HepG2 (cell line): ENCODE measurements around the gene WDR82. TPM values are rescaled to one million over a fixed set of nuclear protein-coding genes. Genes with fewer than 3 reads are reported as not detected.

Experiments used
- ATAC-seq: fragments of 200-7000 bp; cut with Tn5 transposase; 3 replicates; pipeline ENCODE4 v1.9.1; 2020; ENCODE audit warnings: mild to moderate bottlenecking, moderate library complexity
- BruUV-seq: library from RNA; stranded (reverse); fragments of 400-500 nt; replicated peaks from 2 replicates; lab custom pipeline; 2021; lab: Mats Ljungman, UMichigan
- CTCF ChIA-PET: fragments of 300-600 bp; formaldehyde crosslinking; extraction: SDS; loops from one replicate; lab custom pipeline; 2021; ENCODE audit warnings: low total read pairs, inconsistent platforms, low intra/inter-chr PET ratio; lab: Yijun Ruan, JAX
- POLR2A ChIA-PET: fragments of 350-600 bp; sonication (Branson Sonifier 250); formaldehyde crosslinking; loops from one replicate; lab custom pipeline; 2020; ENCODE audit warnings: antibody characterized with exemption, inconsistent platforms; lab: Yijun Ruan, JAX
- DNase-seq: peaks from one replicate; pipeline ENCODE4 v3.0.0-alpha.2; 2015; ENCODE audit warnings: low spot score
- FAIRE-seq: peaks from 3 replicates; lab custom pipeline; 2011; peaks lifted over from hg19 to GRCh38; lab: Jason Lieb, UNC
- H2AFZ ChIP-seq: one replicate; pipeline ENCODE4 v1.6.1; 2011; ENCODE audit warnings: low read length, inconsistent platforms
- H3K27ac ChIP-seq: fragments of 300-600 bp; 3 replicates; pipeline ENCODE4 v1.8.0; 2011; ENCODE audit warnings: mixed run types, mild to moderate bottlenecking, mixed read lengths, low read length, inconsistent platforms; ENCODE audit not compliant: insufficient read depth; ENCODE audit errors: extremely low read length
- H3K27me3 ChIP-seq, 2 experiments: fragments of 200-600 bp in 1 of 2; 2 replicates in 1 of 2; 3 replicates in 1 of 2; pipeline versions ENCODE4 v1.6.0 to v1.8.0; 2011; ENCODE audit warnings: low read length in 2 of 2, mild to moderate bottlenecking in 2 of 2, moderate library complexity in 2 of 2, inconsistent platforms in 1 of 2; ENCODE audit not compliant: insufficient read depth in 2 of 2, control insufficient read depth in 1 of 2
- H3K36me3 ChIP-seq, 2 experiments: fragments of 200-600 bp in 1 of 2; replicated peaks in 1 of 2; 2 replicates in 1 of 2; 3 replicates in 1 of 2; pipeline versions ENCODE4 v1.5.1 to v1.8.0; 2011; ENCODE audit warnings: low read length in 2 of 2, inconsistent platforms in 1 of 2; ENCODE audit not compliant: insufficient read depth in 2 of 2, control insufficient read depth in 1 of 2
- H3K4me1 ChIP-seq: 2 replicates; pipeline ENCODE4 v1.5.1; 2012; ENCODE audit warnings: low read length, inconsistent platforms; ENCODE audit not compliant: insufficient read depth
- H3K4me2 ChIP-seq: 2 replicates; pipeline ENCODE4 v1.6.0; 2011; ENCODE audit warnings: low read depth, low read length, inconsistent platforms
- H3K4me3 ChIP-seq, 3 experiments: fragments of 200-600 bp in 1 of 3; sonication (generic), shearing (Covaris generic) in 1 of 3; replicated peaks in 1 of 3; 2 replicates each; pipeline ENCODE4 v1.5.1; 2011 to 2016; ENCODE audit warnings: low read length in 3 of 3, inconsistent platforms in 2 of 3, low read depth in 2 of 3, mild to moderate bottlenecking in 2 of 3, control low read depth in 1 of 3, mixed read lengths in 1 of 3; ENCODE audit not compliant: insufficient read depth in 1 of 3
- H3K79me2 ChIP-seq: one replicate; pipeline ENCODE4 v1.6.1; 2011; ENCODE audit warnings: low read length, inconsistent platforms; ENCODE audit not compliant: insufficient read depth
- H3K9ac ChIP-seq: 2 replicates; pipeline ENCODE4 v1.6.0; 2011; ENCODE audit warnings: mild to moderate bottlenecking, low read depth, low read length, inconsistent platforms; ENCODE audit not compliant: insufficient read depth
- H3K9me3 ChIP-seq: 2 replicates; pipeline ENCODE4 v1.5.1; 2012; ENCODE audit warnings: mild to moderate bottlenecking, low read length
- H4K20me1 ChIP-seq: 2 replicates; pipeline ENCODE4 v1.6.0; 2011; ENCODE audit warnings: inconsistent platforms, mild to moderate bottlenecking, low read length, moderate library complexity; ENCODE audit not compliant: insufficient read depth
- GATAD1 ChIP-seq: IDR thresholded peaks from 2 replicates; pipeline ENCODE4 v1.6.1; 2016; ENCODE audit warnings: missing genetic modification reagents, missing compliant biosample characterization
- HMGXB4 ChIP-seq, 2 experiments: sonication (generic) in 1 of 2; formaldehyde crosslinking in 1 of 2; IDR thresholded peaks; 2 replicates each; pipeline versions ENCODE4 v1.4.0 to v1.6.1; 2018 to 2020; ENCODE audit warnings: missing genetic modification reagents in 2 of 2, borderline replicate concordance in 1 of 2, low read depth in 1 of 2, mild to moderate bottlenecking in 1 of 2, missing biosample characterization in 1 of 2
- ZKSCAN1 ChIP-seq: fragments of 150-350 bp; IDR thresholded peaks from 2 replicates; pipeline ENCODE4 v1.6.1; 2014; ENCODE audit warnings: low read length
- ZMYM2 ChIP-seq: sonication (generic); formaldehyde crosslinking; IDR thresholded peaks from 2 replicates; pipeline ENCODE4 v1.8.0; 2022; ENCODE audit warnings: mild to moderate bottlenecking, missing genetic modification reagents
- ZNF280B ChIP-seq: sonication (generic); formaldehyde crosslinking; IDR thresholded peaks from 2 replicates; pipeline ENCODE4 v1.5.0; 2020; ENCODE audit warnings: missing genetic modification reagents, mild to moderate bottlenecking, borderline replicate concordance
- ZNF549 ChIP-seq: sonication (generic); formaldehyde crosslinking; IDR thresholded peaks from 2 replicates; pipeline ENCODE4 v1.5.0; 2020; ENCODE audit warnings: missing genetic modification reagents
- ZNF660 ChIP-seq: sonication (generic); formaldehyde crosslinking; IDR thresholded peaks from 2 replicates; pipeline ENCODE4 v1.5.1; 2020; ENCODE audit warnings: mild to moderate bottlenecking, low read depth, missing genetic modification reagents, borderline replicate concordance
- WGBS: methylation state at CpG from one replicate; pipeline ENCODE4 v1.1.6; 2017; ENCODE audit warnings: low lambda C conversion rate; 5-methylcytosine and 5-hydroxymethylcytosine counted together
- in situ Hi-C: cut with HindIII; loops from 2 replicates; pipeline ENCODE4 v1.10.0; 2017; ENCODE audit warnings: low pct_unique_long_range_greater_than_20kb; ENCODE audit not compliant: extremely low pct_ligation_motif_present
- intact Hi-C: fragments of 100-400 bp; cut with micrococcal nuclease; formaldehyde crosslinking; loops from one replicate; pipeline ENCODE4 v1.10.0; 2022; ENCODE audit not compliant: unreplicated experiment
- polyA plus RNA-seq, 8 experiments: library from polyadenylated mRNA; depleted of rRNA in 3 of 8; stranded (reverse) in 7 of 8; unstranded in 1 of 8; fragments of >200 nt; fragmentation: Illumina TruSeq in 4 of 8; extraction: Trizol in 4 of 8; gene quantifications; 2 replicates each; pipeline versions ENCODE4 v1.2.1 to v1.2.3, GENCODE V29; 2011 to 2016; ENCODE audit warnings: low read depth in 4 of 8, missing spikeins in 1 of 8, mixed read lengths in 1 of 8; ENCODE audit not compliant: insufficient read depth in 1 of 8
- total RNA-seq, 5 experiments: library from RNA; depleted of rRNA; stranded (reverse); fragments of >200 nt; fragmentation: Illumina TruSeq; extraction: Trizol; gene quantifications; 2 replicates each; pipeline ENCODE4 v1.2.3, GENCODE V29; 2016; ENCODE audit warnings: low read depth in 1 of 5

The WDR82 gene
- total and polyA plus RNA-seq, 2 of the 13 experiments (the other 11 are each of a cell fraction or from before 2014, with no cell fraction given), result 39.1 to 59.5 TPM

GRCh38 chr3:52247409-52248164, 30.9 kb downstream of the WDR82 start:
- no peaks in the 10 kb centered on the region for H3K9me3 ChIP-seq
- intact Hi-C loops (no loop called here), in situ Hi-C loops (no loop called here)
- H3K27ac ChIP-seq, result no peak overlapping the region
- FAIRE-seq (no peak), DNase-seq (no peak), ATAC-seq (peak; percentile 6)
- WGBS, result 90% methylated on average over 7 of the region's 7 CpGs
- H3K79me2 ChIP-seq, result no peaks in the 10 kb centered on the region
- ChIA-PET CTCF (no interaction called here), POLR2A (interaction anchor here (1.0 to 2.9 kb wide), 3 partner anchors 9 to 31 kb away, joined by 3 to 13 read pairs (median 10); partner anchors contain the start of genes TWF2 and WDR82)
- H3K9ac ChIP-seq, result no peak overlapping the region
- H2AFZ ChIP-seq, result no peak overlapping the region
- BruUV-seq, result no TSS peak
- H3K4me2 ChIP-seq, result no peak overlapping the region
- H3K4me3 ChIP-seq, result no peak overlapping the region
- H3K36me3 ChIP-seq, result no peaks in the 10 kb centered on the region; a peak in 1 of 5 replicates
- peaks cover 38% of the 10 kb centered on the region for H3K4me1 ChIP-seq
- H3K27me3 ChIP-seq, result no peaks in the 10 kb centered on the region
- no peak for TF ChIP-seq ZNF280B
- TF ChIP-seq ZNF660, result no peak
- TF ChIP-seq ZNF549, result no peak
- no peak for TF ChIP-seq ZMYM2
- no peaks in the 10 kb centered on the region for H4K20me1 ChIP-seq

- CTCF ChIA-PET, result no interaction called here
- no peak overlapping the region for H3K27ac ChIP-seq
- DNase-seq (no peak), ATAC-seq (peak; percentile 17), FAIRE-seq (no peak)
- no peaks in the 10 kb centered on the region for H4K20me1 ChIP-seq
- H3K79me2 ChIP-seq, result no peaks in the 10 kb centered on the region
- TF ChIP-seq GATAD1 (CRISPR knock-in tag) (no peak), HMGXB4 (CRISPR knock-in tag; IDR thresholded peaks at IDR 0.05; ENCODE audit: borderline replicate concordance in 1 of 2, low read depth in 1 of 2) (no peak), ZKSCAN1 (no peak)
- no peak overlapping the region for H3K9ac ChIP-seq
- H2AFZ ChIP-seq, result no peak overlapping the region
- intact Hi-C loops, result no loop called here
- no peaks in the 10 kb centered on the region for H3K27me3 ChIP-seq
- H3K36me3 ChIP-seq, result no peaks in the 10 kb centered on the region; a peak in 1 of 5 replicates
- H3K9me3 ChIP-seq, result no peaks in the 10 kb centered on the region
- no peak overlapping the region for H3K4me2 ChIP-seq
- 86% methylated on average over 9 of the region's 14 CpGs for WGBS
- H3K4me3 ChIP-seq, result no peak overlapping the region
- POLR2A ChIA-PET, result interaction anchor here (1.5 to 2.9 kb wide), 5 partner anchors 8 to 40 kb away, joined by 3 to 10 read pairs (median 7); partner anchors contain the start of genes GLYCTK, TWF2 and WDR82
- BruUV-seq, result no TSS peak
- peaks cover 38% of the 10 kb centered on the region for H3K4me1 ChIP-seq
- in situ Hi-C loops, result no loop called here
These were observed 31.6 kb downstream of the WDR82 start for GRCh38 chr3:52246728-52247408.
